ENCODE results near the gene LRMDA.

- TF ChIP-seq, protein P1, sequence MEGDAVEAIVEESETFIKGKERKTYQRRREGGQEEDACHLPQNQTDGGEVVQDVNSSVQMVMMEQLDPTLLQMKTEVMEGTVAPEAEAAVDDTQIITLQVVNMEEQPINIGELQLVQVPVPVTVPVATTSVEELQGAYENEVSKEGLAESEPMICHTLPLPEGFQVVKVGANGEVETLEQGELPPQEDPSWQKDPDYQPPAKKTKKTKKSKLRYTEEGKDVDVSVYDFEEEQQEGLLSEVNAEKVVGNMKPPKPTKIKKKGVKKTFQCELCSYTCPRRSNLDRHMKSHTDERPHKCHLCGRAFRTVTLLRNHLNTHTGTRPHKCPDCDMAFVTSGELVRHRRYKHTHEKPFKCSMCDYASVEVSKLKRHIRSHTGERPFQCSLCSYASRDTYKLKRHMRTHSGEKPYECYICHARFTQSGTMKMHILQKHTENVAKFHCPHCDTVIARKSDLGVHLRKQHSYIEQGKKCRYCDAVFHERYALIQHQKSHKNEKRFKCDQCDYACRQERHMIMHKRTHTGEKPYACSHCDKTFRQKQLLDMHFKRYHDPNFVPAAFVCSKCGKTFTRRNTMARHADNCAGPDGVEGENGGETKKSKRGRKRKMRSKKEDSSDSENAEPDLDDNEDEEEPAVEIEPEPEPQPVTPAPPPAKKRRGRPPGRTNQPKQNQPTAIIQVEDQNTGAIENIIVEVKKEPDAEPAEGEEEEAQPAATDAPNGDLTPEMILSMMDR (IDR thresholded peaks at IDR 0.05) = no peak
- no peak for TF ChIP-seq EZH2 (IDR thresholded peaks at IDR 0.05)
Measured at GRCh38 chr10:76291175-76291574, 859.8 kb downstream of the LRMDA start.

All from neural progenitor cell (in vitro differentiated cells).